ENCODE measurements around the gene CORO2B. TPM values are rescaled to one million over a fixed set of nuclear protein-coding genes. Genes with fewer than 3 reads are reported as not detected.

CORO2B gene
- total RNA-seq, 4 donors from 2014 or later, result 1.3 to 3.3 (median 2.3) TPM

GRCh38 chr15:68623301-68623892, 44.6 kb downstream of the CORO2B start:
- TF ChIP-seq EP300 (IDR thresholded peaks at IDR 0.05) (no peak), CTCF (IDR thresholded peaks at IDR 0.05) (no peak)
- 70% methylated on average over 5 of the region's 13 CpGs for WGBS
- no peak for DNase-seq (ENCODE audit: low spot score in 2 of 2)
- peaks cover 12% of the 10 kb centered on the region for H3K4me1 ChIP-seq
- H3K4me3 ChIP-seq, result no peak overlapping the region
- H3K27ac ChIP-seq, result no peak overlapping the region
- H3K27me3 ChIP-seq, result no peaks in the 10 kb centered on the region
- H3K36me3 ChIP-seq, result no peaks in the 10 kb centered on the region
- no peaks in the 10 kb centered on the region for H3K9me3 ChIP-seq

- H3K9me3 ChIP-seq, result no peaks in the 10 kb centered on the region
- TF ChIP-seq EP300 (IDR thresholded peaks at IDR 0.05), result no peak
- TF ChIP-seq CTCF (IDR thresholded peaks at IDR 0.05), result no peak
- no peak for TF ChIP-seq POLR2A (IDR thresholded peaks at IDR 0.05)
- no peak for TF ChIP-seq POLR2AphosphoS5 (IDR thresholded peaks at IDR 0.05)
- peaks cover 12% of the 10 kb centered on the region for H3K4me1 ChIP-seq
- H3K4me3 ChIP-seq, result no peak overlapping the region
- H3K27me3 ChIP-seq, result no peaks in the 10 kb centered on the region
- 62% methylated on average over 4 of the region's 4 CpGs for WGBS
- H3K36me3 ChIP-seq, result no peaks in the 10 kb centered on the region
- no peak for DNase-seq (ENCODE audit: low spot score in 2 of 2)
- H3K27ac ChIP-seq, result no peak overlapping the region
Observed at GRCh38 chr15:68625853-68626252, 47.1 kb downstream of the CORO2B start.

GRCh38 chr15:68626283-68626682, 47.5 kb downstream of the CORO2B start:
- Histone ChIP-seq H3K4me3 (no peak overlapping the region), H3K4me1 (peaks cover 9% of the 10 kb centered on the region), H3K27ac (no peak overlapping the region), H3K27me3 (no peaks in the 10 kb centered on the region), H3K9me3 (no peaks in the 10 kb centered on the region), H3K36me3 (no peaks in the 10 kb centered on the region)
- no peak for DNase-seq (ENCODE audit: low spot score in 2 of 2)
- WGBS, result 72% methylated on average over 3 of the region's 3 CpGs
- TF ChIP-seq EP300 (IDR thresholded peaks at IDR 0.05) (no peak), POLR2A (IDR thresholded peaks at IDR 0.05) (no peak), CTCF (IDR thresholded peaks at IDR 0.05) (no peak), POLR2AphosphoS5 (IDR thresholded peaks at IDR 0.05) (no peak)

GRCh38 chr15:68626739-68627138, 47.9 kb downstream of the CORO2B start:
- no peak for DNase-seq (ENCODE audit: low spot score in 2 of 2)
- no peaks in the 10 kb centered on the region for H3K9me3 ChIP-seq
- WGBS, result 91% methylated on average over 3 of the region's 3 CpGs

GRCh38 chr15:68627476-68627875, 48.7 kb downstream of the CORO2B start:
- WGBS, result 90% methylated on average over 7 of the region's 7 CpGs
- Histone ChIP-seq H3K36me3 (no peaks in the 10 kb centered on the region), H3K27me3 (no peaks in the 10 kb centered on the region), H3K9me3 (no peaks in the 10 kb centered on the region), H3K27ac (no peak overlapping the region), H3K4me3 (no peak overlapping the region), H3K4me1 (peaks cover 7% of the 10 kb centered on the region)
- TF ChIP-seq POLR2AphosphoS5 (IDR thresholded peaks at IDR 0.05) (no peak), POLR2A (IDR thresholded peaks at IDR 0.05) (no peak), EP300 (IDR thresholded peaks at IDR 0.05) (no peak), CTCF (IDR thresholded peaks at IDR 0.05) (no peak)
- no peak for DNase-seq (ENCODE audit: low spot score in 2 of 2)

More at GRCh38 chr15:68626739-68627138, 47.9 kb downstream of the CORO2B start:
- Histone ChIP-seq H3K4me1 (peaks cover 7% of the 10 kb centered on the region), H3K27ac (no peak overlapping the region), H3K27me3 (no peaks in the 10 kb centered on the region), H3K36me3 (no peaks in the 10 kb centered on the region), H3K4me3 (no peak overlapping the region)
- TF ChIP-seq POLR2A (IDR thresholded peaks at IDR 0.05) (no peak), POLR2AphosphoS5 (IDR thresholded peaks at IDR 0.05) (no peak)

DNA sequence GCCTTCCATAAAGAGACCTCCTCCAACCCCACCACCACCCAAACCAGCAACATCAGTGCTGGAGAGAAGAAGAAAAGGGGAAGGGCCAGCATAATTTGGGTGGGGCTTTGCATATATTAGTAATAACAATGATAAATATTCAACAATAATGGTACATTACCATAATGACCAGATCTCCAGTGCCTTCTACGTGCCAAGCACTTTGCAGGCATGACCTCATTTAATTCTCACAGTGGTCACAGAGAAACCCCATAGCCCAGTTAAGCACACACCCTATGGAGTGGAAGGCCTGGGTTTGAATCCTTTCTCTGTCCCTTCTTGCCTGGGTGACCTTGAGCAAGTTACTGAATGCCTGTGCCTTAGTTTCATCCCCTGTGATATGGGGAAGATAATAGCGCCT, 49.2 kb downstream of the CORO2B start:
- 81% methylated on average over 2 of the region's 2 CpGs for WGBS
- H3K9me3 ChIP-seq, result no peaks in the 10 kb centered on the region
- TF ChIP-seq POLR2A (IDR thresholded peaks at IDR 0.05), result no peak
- TF ChIP-seq POLR2AphosphoS5 (IDR thresholded peaks at IDR 0.05), result no peak
- TF ChIP-seq CTCF (IDR thresholded peaks at IDR 0.05), result no peak
- no peak for TF ChIP-seq EP300 (IDR thresholded peaks at IDR 0.05)
- peaks cover 5% of the 10 kb centered on the region for H3K4me1 ChIP-seq
- H3K4me3 ChIP-seq, result no peak overlapping the region
- DNase-seq (ENCODE audit: low spot score in 2 of 2), result no peak
- no peaks in the 10 kb centered on the region for H3K27me3 ChIP-seq
- no peak overlapping the region for H3K27ac ChIP-seq
- no peaks in the 10 kb centered on the region for H3K36me3 ChIP-seq
